ENCODE data around the gene ATP6V1G1. TPM values are rescaled to one million over a fixed set of nuclear protein-coding genes. Genes with fewer than 3 reads are reported as not detected.
A peak's percentile ranks its signal among the peaks of the same experiment; 100 is the strongest.

The ATP6V1G1 gene, protein sequence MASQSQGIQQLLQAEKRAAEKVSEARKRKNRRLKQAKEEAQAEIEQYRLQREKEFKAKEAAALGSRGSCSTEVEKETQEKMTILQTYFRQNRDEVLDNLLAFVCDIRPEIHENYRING
- polyA plus RNA-seq (2011; rRNA removed) (143 and 168 TPM in 2 replicates), polyA plus RNA-seq (2017; fragmentation: RNase III; extraction: RNeasy Plus Mini Kit Qiagen cat#74134 plus additional on column Dnase treatment) (96.7 to 115 TPM (median 111 TPM) in 3 replicates), polyA minus RNA-seq (2011; rRNA and poly(A)+ RNA removed) (22.3 and 24.8 TPM in 2 replicates)
- 65.5 and 79.0 TPM in 2 replicates for polyA plus RNA-seq (2012; cell fraction: cytosol; rRNA removed)
- polyA plus RNA-seq (2012; cell fraction: nucleus; rRNA removed): 17.6 and 34.1 TPM in 2 replicates

DNA sequence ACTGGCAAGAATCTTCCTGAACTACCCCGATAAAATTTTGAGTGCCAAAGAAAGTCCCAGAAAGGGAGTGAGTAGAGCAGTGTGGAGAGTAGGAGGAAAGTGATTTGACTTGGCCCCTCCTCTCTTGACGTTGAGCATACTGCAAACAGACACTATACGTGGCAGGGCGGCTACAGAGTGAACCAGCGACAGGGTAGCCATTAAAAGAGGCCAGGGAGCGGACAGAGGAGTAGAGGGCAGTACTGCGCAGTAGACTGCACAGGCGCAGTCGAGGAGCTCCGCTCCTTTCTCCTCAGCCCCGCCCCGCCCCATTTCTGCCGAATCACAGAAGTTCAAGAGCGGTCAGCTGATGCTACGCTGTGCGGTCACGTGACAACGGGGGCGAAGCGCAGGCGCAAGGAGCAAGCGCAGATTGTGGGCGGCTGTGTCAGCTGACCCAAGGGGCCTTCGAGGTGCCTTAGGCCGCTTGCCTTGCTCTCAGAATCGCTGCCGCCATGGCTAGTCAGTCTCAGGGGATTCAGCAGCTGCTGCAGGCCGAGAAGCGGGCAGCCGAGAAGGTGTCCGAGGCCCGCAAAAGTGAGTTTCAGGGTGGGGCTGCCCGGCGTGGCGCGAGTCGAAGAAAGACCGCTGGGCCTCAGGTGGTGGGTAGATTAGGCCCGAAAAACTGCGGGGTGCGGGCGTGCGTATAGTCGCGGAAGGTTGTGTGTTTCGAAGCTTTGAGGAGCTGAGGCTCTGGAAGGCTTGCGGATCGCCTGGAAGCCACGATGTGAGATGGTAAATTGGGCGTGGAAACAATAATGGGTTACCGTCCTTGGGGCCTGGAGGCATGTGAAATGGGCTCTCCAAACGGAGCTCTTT, at the start of gene ATP6V1G1:
TSS of gene ATP6V1G1 (plus strand) at position 425 of the 858 bp plus-strand sequence. CDS start at position 495, 70 bp downstream.
- Histone ChIP-seq H3K9me3 (no peaks in the 10 kb centered on the region), H3K4me3 (peak within 1 kb of the TSS; percentile 95), H3K4me2 (peak within 1 kb of the TSS; percentile 98), H3K27ac (peak within 1 kb of the TSS; percentile 87 to 95), H3K4me1 (peaks cover 28% of the 10 kb centered on the region; the same call in 2 of the 3 replicates)
- ChIA-PET CTCF (interaction anchor here (0.6 to 2.1 kb wide), 15 partner anchors 11 to 327 kb away, joined by 3 to 10 read pairs (median 4); no protein-coding TSS in a partner anchor), POLR2A (interaction anchor here (0.5 to 2.1 kb wide), 45 partner anchors 9 to 1366 kb away, joined by 3 to 46 read pairs (median 5); partner anchors contain the start of genes SLC31A1, TMEM268 and WHRN)
- under 1% methylated on average over 51 of the region's 52 CpGs for WGBS (ENCODE audit: missing lambda C conversion rate)
- ATAC-seq (peak; percentile 99), DNase-seq (ENCODE audit: low read depth in 1 of 2, low spot score in 1 of 2) (peak; percentile 98 to 99), FAIRE-seq (no peak)
- TF ChIP-seq, protein P1, sequence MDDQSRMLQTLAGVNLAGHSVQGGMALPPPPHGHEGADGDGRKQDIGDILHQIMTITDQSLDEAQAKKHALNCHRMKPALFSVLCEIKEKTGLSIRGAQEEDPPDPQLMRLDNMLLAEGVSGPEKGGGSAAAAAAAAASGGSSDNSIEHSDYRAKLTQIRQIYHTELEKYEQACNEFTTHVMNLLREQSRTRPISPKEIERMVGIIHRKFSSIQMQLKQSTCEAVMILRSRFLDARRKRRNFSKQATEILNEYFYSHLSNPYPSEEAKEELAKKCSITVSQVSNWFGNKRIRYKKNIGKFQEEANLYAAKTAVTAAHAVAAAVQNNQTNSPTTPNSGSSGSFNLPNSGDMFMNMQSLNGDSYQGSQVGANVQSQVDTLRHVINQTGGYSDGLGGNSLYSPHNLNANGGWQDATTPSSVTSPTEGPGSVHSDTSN (IDR thresholded peaks at IDR 0.05): 0 out of 2 replicates have a peak, but pooled peaks have one; percentile 39
- TF ChIP-seq CHD2 (IDR thresholded peaks at IDR 0.05; ENCODE audit: low read length, partially characterized antibody) (no peak), CHD4 (IDR thresholded peaks at IDR 0.05; ENCODE audit: borderline replicate concordance) (no peak), JUN (IDR thresholded peaks at IDR 0.05) (peak; percentile 77 to 87; a peak in 4 of 5 replicates), GATA3 (IDR thresholded peaks at IDR 0.05; ENCODE audit: borderline replicate concordance) (peak; percentile 15; the same call in 1 of the 2 replicates), CBX8 (IDR thresholded peaks at IDR 0.05) (no peak), HOXA7 (CRISPR knock-in tag; IDR thresholded peaks at IDR 0.05) (no peak), RNF2 (IDR thresholded peaks at IDR 0.05; ENCODE audit: borderline replicate concordance, low read depth) (no peak), ZFP36 (IDR thresholded peaks at IDR 0.05; ENCODE audit: borderline replicate concordance, partially characterized antibody) (no peak), KDM1A (IDR thresholded peaks at IDR 0.05; ENCODE audit: low read depth) (no peak), NR3C1 (IDR thresholded peaks at IDR 0.05) (no peak), POLR2A (IDR thresholded peaks at IDR 0.05; ENCODE audit: low read length) (peak; percentile 88), FOSB (CRISPR knock-in tag; IDR thresholded peaks at IDR 0.05) (no peak), ESRRA (IDR thresholded peaks at IDR 0.05; ENCODE audit: borderline replicate concordance, low read length) (no peak), TFCP2L1 (CRISPR knock-in tag; IDR thresholded peaks at IDR 0.05) (no peak), HDAC2 (IDR thresholded peaks at IDR 0.05) (0 out of 2 replicates have a peak, but pooled peaks have one; percentile 44), BHLHE40 (IDR thresholded peaks at IDR 0.05; ENCODE audit: low read depth, low read length) (peak; percentile 12; the same call in 1 of the 2 replicates), HOXB13 (CRISPR knock-in tag; IDR thresholded peaks at IDR 0.05; ENCODE audit: low read depth) (no peak), TP53 (CRISPR knock-in tag; IDR thresholded peaks at IDR 0.05) (no peak), HOXB5 (CRISPR knock-in tag; IDR thresholded peaks at IDR 0.05) (no peak), ZSCAN20 (CRISPR knock-in tag; IDR thresholded peaks at IDR 0.05) (no peak), CBX2 (IDR thresholded peaks at IDR 0.05; ENCODE audit: borderline replicate concordance, low read depth) (no peak), MAFK (IDR thresholded peaks at IDR 0.05; ENCODE audit: partially characterized antibody) (peak; percentile 77), HEYL (CRISPR knock-in tag; IDR thresholded peaks at IDR 0.05) (no peak), MYC (IDR thresholded peaks at IDR 0.05; ENCODE audit: borderline replicate concordance, low read length) (no peak), EHF (CRISPR knock-in tag; IDR thresholded peaks at IDR 0.05) (no peak)
- TF ChIP-seq, protein P2, sequence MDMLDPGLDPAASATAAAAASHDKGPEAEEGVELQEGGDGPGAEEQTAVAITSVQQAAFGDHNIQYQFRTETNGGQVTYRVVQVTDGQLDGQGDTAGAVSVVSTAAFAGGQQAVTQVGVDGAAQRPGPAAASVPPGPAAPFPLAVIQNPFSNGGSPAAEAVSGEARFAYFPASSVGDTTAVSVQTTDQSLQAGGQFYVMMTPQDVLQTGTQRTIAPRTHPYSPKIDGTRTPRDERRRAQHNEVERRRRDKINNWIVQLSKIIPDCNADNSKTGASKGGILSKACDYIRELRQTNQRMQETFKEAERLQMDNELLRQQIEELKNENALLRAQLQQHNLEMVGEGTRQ (IDR thresholded peaks at IDR 0.05): peak; percentile 100
- TF ChIP-seq, protein P3, sequence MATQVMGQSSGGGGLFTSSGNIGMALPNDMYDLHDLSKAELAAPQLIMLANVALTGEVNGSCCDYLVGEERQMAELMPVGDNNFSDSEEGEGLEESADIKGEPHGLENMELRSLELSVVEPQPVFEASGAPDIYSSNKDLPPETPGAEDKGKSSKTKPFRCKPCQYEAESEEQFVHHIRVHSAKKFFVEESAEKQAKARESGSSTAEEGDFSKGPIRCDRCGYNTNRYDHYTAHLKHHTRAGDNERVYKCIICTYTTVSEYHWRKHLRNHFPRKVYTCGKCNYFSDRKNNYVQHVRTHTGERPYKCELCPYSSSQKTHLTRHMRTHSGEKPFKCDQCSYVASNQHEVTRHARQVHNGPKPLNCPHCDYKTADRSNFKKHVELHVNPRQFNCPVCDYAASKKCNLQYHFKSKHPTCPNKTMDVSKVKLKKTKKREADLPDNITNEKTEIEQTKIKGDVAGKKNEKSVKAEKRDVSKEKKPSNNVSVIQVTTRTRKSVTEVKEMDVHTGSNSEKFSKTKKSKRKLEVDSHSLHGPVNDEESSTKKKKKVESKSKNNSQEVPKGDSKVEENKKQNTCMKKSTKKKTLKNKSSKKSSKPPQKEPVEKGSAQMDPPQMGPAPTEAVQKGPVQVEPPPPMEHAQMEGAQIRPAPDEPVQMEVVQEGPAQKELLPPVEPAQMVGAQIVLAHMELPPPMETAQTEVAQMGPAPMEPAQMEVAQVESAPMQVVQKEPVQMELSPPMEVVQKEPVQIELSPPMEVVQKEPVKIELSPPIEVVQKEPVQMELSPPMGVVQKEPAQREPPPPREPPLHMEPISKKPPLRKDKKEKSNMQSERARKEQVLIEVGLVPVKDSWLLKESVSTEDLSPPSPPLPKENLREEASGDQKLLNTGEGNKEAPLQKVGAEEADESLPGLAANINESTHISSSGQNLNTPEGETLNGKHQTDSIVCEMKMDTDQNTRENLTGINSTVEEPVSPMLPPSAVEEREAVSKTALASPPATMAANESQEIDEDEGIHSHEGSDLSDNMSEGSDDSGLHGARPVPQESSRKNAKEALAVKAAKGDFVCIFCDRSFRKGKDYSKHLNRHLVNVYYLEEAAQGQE (IDR thresholded peaks at IDR 0.05): no peak
- TF ChIP-seq, protein P4, sequence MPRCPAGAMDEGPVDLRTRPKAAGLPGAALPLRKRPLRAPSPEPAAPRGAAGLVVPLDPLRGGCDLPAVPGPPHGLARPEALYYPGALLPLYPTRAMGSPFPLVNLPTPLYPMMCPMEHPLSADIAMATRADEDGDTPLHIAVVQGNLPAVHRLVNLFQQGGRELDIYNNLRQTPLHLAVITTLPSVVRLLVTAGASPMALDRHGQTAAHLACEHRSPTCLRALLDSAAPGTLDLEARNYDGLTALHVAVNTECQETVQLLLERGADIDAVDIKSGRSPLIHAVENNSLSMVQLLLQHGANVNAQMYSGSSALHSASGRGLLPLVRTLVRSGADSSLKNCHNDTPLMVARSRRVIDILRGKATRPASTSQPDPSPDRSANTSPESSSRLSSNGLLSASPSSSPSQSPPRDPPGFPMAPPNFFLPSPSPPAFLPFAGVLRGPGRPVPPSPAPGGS (IDR thresholded peaks at IDR 0.05): peak; percentile 45; the same call in 2 of the 3 replicates
- TF ChIP-seq, protein P5, sequence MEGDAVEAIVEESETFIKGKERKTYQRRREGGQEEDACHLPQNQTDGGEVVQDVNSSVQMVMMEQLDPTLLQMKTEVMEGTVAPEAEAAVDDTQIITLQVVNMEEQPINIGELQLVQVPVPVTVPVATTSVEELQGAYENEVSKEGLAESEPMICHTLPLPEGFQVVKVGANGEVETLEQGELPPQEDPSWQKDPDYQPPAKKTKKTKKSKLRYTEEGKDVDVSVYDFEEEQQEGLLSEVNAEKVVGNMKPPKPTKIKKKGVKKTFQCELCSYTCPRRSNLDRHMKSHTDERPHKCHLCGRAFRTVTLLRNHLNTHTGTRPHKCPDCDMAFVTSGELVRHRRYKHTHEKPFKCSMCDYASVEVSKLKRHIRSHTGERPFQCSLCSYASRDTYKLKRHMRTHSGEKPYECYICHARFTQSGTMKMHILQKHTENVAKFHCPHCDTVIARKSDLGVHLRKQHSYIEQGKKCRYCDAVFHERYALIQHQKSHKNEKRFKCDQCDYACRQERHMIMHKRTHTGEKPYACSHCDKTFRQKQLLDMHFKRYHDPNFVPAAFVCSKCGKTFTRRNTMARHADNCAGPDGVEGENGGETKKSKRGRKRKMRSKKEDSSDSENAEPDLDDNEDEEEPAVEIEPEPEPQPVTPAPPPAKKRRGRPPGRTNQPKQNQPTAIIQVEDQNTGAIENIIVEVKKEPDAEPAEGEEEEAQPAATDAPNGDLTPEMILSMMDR (IDR thresholded peaks at IDR 0.05): no peak

All from A549 (cell line).